NCI-H2227 (cell line): Measurements from ENCODE around the gene COBLL1.

ENCODE experiments used
- DNase-seq: peaks from one replicate; lab custom pipeline; 2025; ENCODE audit not compliant: unreplicated experiment; lab: John Stamatoyannopoulos, UW

Gene COBLL1

DNA sequence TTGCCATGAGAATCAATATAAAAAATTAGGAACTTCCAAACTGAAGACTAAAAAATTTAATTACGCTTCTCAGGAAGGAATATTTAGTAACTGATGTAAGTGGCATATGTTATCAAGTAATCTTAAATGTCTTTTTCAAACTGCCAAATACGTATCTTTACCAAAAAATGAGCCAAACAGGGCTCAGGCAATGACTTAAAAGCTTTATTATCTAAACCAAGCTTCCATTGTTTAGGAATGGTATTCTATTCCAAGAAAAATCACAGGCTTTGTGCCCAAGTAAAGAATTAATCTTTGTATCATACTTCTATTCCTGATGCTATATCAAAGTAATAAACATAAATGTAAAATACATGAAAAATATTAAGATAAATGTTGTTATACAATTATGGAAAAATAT is 148.7 kb downstream of the COBLL1 start:
- DNase-seq, result no peak

DNA sequence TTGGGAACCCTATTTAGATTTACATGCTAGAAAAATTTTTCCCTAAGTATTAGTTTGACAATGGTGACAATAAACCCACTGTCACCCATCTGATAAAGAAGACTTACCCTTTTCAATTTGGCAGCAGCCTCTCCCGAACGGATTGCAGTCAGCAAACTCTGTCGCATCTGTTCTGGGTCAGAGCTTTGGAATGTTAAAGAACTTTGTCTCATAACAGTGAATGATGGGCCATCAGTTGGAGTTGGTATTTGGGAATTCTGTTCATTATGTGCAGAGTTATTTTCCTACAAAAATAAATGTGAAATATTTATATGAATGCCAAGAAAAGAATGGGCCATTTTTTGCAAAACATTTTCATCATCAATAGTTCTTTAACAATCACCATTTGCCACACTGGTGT is 149.5 kb downstream of the COBLL1 start:
- no peak for DNase-seq

DNA sequence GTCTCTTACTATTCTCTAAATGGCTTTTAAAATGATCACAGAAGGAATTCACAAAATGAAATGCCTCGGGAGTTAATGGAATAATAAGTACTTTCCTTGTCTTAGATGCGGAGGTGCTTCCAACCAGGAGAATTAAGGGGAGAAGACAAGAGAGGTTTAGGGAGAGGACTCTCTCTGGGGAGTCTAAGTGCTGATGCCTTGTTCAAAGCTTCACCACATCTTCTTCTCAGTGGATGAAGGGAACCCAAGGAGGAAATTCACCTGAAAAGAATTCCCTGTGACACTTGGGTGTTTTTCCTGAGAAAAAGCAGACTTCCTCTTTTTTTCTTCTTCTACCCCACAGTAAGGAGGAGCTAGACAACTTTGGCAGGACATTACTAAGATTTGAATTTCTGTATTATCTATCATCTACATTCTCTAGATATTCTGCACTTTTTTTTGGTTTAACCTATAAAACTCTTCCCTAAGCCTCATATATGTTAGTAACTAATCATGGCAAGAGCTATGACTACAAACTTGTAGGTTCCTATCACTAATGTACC is 150.2 kb downstream of the COBLL1 start:
- no peak for DNase-seq

DNA sequence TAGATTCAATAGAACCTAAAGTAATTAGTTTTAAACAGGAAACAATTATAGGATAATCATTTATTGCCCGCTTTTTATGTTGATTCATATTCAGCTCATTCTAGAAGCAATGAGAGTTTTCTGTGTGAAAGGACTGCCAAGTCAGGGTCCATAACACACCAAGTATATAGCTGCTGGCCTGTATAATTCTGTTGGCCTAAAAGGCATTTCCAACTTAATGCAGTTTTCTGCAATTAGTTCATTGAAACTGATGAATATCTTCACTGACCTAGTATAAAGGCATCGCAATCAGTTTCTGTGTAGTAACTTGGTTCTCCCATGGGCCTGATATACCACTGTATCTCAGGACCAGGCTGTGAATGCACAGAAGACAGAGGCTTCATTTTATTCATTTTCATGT is 151.3 kb downstream of the COBLL1 start:
- no peak for DNase-seq

DNA sequence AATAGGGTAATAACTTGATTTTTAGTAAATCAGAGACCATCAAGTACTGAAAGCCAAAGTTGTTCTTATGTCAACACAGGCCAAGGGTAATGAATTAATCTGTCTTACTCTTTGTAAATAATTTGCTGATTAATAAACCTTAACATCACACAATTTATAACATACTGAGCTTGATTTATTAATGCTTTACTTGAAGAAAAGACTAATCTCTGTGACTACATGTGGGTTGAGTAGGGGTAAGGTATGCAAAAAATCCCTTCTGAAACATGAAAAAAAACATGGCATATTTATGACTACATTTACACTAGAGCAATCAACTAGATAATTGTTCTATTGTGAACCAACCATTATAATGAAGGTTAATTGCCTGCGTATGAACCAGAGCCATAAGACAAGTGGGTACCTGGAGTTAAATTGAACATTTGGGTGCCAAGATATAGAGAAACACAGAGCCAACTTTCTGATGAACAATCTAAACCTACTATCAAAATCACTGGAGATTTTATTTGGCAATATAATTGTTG is 152.7 kb downstream of the COBLL1 start:
- DNase-seq, result no peak

DNA sequence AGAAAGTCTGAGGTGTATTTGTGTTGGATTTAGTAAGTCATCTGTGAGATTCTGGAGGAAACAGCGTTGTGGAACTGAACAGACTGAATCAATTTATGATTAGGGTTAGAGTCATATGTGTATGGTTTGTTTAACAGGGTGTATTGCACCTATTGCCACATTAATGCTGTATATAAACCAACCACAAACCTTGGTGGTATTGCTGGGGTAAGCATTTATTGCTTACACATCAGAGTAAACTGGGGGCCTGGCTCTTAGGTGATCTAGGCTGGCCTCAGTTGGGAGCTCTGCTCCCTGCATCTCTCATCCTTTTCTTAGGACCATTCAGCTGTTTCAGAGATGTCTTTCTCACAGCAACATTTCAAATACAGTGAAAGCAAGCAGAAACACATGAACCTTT is 160.6 kb downstream of the COBLL1 start:
- no peak for DNase-seq

DNA sequence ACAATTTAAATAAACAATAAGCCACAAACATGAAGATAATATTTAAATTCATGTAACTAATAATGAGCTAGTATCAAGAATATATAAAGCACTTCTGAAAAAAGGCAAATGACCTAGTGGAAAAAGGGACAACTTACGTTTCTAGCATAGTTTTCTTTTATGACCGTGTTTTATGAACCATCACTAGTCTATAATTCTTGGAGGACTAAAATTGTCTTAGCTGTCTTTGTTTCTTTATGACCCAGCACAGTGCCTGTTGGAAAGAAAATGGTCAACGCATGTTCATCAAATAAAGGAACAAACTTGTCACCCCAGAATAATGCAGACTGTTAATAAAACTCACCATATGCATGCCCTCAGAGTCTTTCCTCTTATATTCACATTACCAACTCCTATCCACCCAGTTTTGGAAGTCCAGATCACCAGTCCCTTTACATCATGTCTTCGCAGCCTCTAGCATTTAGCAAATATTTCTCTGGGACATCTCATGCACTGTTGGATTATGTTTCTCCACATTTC is 162.9 kb downstream of the COBLL1 start:
- DNase-seq, result no peak

DNA sequence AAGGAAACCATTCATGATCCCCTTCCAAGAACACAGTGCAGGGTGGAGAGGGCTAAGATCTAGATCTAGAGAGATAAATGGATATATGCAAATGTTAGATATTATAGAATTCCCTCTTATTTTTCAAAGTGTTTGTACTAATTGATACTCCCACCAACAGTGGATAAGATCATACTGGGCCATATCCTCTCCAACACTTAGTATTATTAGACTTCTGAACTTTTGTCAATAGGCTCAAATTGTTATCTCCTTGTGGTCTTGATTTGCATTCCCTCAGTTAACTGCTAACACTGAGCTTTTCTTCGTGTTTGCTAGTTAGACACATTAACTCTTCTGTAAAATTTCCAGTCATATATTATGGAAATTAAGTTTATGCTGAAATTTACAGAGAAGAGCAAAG is 163.9 kb downstream of the COBLL1 start:
- DNase-seq, result no peak

DNA sequence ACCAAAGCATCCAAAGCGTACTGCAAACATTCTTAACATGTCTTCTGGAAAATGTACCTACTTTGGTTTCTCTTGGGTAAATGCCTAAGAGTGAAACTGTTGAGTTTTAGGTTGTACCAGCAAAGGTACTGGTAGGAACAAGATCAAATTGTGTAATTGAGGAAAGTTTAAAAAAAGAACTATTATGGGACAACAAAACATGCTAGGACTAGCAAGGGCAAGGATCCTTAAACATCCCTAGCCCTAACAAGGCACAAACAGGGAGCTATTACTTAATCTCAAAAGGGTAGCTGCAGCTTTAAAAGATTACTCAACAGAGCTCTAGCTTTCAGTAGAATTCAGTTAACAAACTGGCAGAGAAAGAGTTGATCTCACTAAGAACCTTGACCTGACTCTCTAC is 164.4 kb downstream of the COBLL1 start:
- no peak for DNase-seq

DNA sequence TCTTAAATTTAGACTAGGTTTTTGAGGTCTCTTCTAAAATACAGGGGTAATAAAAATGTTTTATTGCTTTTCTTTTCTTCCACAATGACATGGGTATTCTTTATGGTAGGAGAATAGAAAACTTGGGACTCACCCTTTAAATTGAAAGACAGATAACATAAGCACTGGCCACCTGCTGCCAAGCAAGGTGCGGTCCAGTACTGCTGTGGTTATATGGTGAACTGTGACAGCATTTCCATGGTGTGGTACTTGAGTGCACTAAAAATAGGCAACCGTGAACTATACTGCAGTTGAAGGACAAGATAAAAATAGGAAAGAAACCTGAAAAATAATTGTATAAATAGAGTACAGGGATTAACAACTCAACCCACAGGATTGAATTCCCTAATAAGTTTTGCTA is 165.9 kb downstream of the COBLL1 start:
- no peak for DNase-seq

DNA sequence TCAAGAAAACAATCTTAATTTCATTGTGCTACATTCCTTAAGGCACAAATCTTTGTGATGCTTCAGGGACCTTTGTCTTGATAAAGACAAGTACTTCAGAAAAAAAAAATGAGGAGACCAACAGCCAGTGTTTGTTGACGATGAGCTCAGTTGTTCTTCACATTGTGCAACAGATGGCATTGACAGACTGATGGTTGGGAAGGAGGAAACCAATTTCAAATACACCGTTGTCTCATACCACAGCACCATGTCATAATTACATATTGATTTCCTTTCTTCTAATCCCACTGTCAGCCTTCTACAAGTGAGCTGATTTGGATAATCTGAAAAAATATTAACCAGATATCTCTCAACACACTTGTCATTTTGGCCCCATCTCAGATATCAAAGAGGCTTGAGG is 166.6 kb downstream of the COBLL1 start:
- no peak for DNase-seq

DNA sequence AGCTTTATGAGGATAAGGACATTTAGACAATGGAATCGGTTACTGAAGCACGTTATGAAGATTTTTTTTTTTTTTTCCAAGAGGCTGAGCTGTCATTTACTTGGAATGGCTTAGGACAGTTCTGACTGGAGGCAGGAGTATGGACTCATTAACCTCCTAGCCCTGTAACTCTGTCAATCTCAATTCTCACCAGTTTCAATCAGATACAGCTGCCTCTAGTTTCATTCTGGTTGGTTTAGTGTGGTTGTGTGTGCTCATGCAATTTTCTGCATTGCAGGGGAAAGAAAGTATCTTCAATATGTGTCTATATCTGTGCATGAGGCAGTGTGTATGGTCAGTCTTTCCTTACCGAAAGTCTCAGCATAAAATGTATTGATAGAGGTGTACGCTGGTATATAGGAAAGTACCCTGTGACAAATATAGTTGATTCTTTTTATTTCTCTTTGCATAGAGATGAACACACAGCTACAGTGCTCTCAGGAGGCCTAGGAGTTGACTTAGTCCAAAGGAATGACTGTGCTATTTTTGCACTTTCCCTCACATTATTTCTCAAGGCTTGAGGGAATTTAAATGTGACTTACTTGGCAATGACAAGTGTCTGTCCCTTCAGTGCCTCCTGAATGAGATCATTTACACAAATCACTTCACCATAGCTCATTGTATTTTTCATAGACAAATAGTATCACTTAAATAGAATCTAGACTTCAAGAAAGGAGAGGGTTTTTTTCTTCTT is 169.8 kb downstream of the COBLL1 start:
- DNase-seq, result no peak

DNA sequence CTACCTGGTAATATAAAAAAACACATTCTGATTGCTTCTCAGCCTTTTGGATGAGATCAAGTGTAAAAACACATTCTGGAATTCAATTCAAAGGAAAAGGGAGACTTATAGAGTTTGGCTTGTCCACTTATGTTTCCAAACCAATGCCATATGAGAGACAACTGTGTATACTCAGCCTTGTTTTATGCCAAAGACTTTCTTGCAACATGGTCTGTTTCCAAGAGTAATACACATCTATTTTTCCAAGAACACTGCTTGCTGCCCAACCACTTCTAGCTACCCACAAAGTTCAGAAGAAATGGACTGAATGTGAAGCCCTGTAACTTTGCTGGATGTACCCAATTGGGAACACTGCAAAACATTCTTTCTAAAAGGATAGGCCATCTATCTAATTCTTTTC is 172.3 kb downstream of the COBLL1 start:
- no peak for DNase-seq

DNA sequence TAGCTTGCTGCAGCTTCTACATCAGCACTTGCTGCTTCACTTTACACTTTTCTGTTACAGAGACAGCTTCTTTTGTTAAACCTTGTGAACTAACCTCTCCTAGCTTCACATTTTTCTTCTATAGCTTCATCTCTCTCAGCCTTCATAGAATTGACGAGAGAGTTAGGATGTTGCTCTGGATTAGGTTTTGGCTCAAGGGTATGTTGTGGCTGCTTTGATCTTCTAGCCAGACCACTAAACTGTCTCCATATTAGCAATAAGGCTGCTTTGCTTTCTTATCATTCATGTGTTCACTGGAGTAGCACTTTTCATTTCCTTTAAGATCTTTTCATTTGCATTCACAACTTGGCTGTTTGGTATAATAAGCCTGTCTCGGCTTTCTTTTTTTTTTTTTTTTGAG is 174.1 kb downstream of the COBLL1 start:
- DNase-seq, result no peak

DNA sequence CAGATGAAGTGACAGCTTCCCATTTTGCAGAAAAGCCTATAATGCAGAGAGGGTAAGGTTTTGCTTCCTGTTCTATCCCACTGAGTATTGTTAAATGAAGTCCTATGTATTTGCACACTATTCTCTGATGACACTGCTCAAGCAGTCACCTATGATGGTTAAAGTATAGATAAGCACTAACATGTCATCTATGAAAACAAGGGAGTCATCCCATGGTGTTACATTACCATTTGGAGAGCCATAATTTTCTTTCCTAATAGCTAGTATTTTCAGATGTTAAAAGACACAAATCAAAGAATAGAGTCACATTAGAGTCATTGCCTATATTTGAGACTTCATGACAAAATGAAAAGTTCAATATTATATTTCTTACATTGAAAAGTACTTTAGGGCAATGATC is 177.6 kb downstream of the COBLL1 start:
- DNase-seq, result no peak

DNA sequence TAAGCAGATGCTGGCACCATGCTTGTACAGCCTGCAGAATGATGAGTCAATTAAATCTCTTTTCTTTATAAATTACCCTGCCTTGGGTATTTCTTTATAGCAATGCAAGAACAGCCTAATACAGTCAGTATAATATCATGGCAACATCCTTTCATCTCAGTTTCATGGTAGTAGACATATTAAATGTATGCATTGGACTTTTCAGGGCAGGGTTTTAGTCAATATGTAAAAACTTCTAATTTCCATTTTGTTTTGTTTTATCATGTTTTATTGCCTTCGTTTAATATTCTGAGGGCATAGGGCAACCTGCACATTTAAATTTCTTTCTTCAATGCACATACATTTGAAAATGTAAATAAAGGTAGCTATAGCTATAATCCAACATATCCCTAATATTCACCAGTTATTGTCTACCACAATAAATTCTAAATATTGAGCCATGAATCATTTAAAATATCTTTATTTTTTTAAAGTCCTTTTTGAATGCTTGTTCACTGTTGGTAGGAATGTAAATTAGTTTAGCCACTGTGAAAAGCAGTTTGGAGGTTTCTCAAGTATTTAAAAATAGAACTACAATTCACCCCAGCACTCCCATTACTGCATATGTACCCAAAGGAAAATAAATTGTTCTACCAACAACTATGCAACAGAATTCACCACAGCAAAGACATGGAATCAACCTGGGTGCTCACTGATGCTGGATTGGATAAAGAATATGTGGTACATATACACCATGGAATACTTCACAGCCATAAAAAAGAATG is 178.6 kb downstream of the COBLL1 start:
- no peak for DNase-seq

DNA sequence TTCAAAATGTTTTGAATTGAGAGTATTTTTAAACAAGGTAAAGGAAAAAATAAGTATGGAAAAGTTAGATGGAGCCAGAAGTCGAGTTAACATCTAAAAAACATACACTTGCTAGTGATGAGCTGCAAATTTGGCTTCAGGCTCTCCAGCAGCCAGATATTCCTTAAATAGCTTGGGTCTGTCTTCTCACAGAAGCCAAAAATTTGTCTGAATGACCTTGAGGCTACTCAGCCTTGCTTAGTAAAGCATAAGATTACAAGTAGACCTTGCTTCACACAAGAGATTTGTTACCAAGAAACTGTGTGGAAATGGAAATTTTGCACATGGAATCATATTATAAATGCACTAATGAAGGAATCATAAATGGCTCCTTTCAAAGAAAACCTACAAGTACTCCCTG is 179.6 kb downstream of the COBLL1 start:
- DNase-seq, result no peak

DNA sequence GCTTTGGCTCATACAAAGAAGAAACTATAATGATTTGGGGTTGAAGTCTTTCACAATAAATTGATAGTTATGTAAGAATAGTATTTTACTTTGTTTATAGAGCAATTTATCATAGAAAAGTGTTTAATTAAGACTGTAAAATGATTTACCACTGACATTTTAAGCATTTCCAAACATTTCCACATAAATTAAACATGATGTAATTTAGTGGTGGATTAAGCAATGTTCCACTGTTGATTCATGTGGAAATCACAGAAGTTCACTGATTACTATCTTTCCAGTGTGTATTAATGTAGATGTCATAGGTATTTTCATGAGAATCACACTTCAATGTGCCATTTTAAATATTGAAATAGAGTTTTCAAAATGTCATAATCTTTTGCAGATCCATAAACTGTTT is 180.3 kb downstream of the COBLL1 start:
- DNase-seq, result no peak

DNA sequence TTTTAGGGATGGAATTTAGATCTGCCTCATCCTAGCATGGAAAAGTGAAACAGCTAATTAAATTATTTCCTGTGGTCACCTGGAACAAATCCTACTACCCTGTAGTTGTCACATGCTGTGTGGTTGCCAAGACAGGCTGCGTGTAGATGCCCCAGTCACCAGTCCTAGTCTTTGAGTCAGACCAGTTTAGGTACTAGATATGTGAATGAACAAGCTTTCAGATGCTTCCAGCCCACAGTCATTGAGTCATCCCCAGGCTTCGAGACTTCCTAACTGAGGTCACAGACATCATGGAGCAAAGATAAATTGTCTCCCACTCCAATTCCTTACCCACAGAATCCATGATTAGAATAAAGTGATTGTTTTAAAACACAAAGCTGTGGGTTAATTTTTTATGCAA is 184.5 kb downstream of the COBLL1 start:
- no peak for DNase-seq

DNA sequence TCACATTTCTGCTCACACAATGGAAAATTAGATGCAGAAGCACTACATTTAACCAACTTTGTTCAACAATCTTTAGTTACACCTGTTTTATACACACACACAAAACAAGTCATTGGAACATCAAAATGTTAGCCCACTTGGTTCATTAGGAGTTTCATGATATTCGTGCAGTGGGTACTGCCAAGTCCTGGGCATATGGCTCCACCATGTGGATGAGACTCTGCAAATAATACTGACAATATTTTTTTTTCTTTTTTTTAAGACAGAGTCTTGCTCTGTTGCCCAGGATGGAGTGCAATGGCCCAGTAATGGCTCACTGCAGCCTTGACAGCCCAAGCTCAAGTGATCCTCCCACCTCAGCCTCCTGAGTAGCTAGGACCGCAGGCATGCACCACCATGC is 185.9 kb downstream of the COBLL1 start:
- no peak for DNase-seq

DNA sequence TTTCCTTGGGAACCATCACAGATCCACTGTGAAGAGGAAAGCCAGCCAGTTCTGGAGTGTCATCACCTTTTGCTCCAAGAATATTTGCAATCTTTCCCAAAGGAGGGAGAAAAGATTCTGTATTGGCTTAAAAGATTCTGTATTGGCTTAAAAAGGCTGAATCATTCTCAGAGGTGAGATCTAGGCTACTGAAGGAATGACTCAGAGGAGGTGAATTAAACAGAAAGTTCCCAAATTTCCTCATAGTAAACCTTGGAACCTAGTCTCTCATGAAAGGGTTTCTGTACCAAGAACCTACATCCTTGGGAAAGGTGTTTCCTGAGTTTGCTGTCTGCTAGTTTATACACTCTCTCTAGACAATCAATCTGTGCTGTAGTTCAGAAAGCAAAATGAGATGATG is 186.3 kb downstream of the COBLL1 start:
- DNase-seq, result no peak

DNA sequence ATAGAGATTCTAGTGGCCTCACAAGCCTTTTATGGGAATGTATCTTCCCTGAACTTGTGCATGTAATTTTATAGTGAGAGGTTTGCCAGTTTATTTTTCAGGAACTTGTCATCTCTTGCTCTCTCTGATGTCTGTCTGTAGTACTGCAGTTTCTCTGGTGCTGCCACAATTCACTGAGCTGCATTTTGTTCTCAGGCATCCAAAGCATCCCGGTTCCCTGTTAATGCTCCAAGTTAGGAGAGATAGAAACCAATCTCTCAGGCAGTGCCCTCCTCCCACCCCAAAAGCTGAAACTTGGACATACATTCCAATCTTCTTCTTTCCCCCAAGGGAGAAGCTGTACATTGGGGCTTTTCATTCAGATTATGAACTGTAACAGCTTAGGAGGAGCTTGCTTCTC is 190.3 kb downstream of the COBLL1 start:
- no peak for DNase-seq
